A673 (cell line): Measurements from ENCODE around the gene PAQR5.

ENCODE experiments used
- CTCF ChIP-seq: fragments of 300-800, 200-600 bp; sonication (generic); conservative IDR thresholded peaks from 2 replicates; pipeline ENCODE4 v1.5.1; 2017; ENCODE audit warnings: low read depth, mild to moderate bottlenecking, antibody characterized with exemption, low read length, moderate library complexity, mixed read lengths
- EZH2 ChIP-seq: fragments of 200-600 bp; sonication (generic); IDR thresholded peaks from 2 replicates; pipeline ENCODE4 v1.6.1; 2017; ENCODE audit warnings: borderline replicate concordance, low read depth, mild to moderate bottlenecking, mixed read lengths, antibody characterized with exemption, low read length; ENCODE audit not compliant: poor library complexity, severe bottlenecking

- TF ChIP-seq EZH2: no peak
- TF ChIP-seq CTCF: no peak
Measured at GRCh38 chr15:69421498-69421897, 122.8 kb downstream of the PAQR5 start.
